ENCODE measurements around the gene HYAL3. TPM values are rescaled to one million over a fixed set of nuclear protein-coding genes. Genes with fewer than 3 reads are reported as not detected.
"Not testable (repeated sequence)": the region's sequence is repeated elsewhere in the genome, so short reads cannot be mapped to it uniquely, and the experiment has no call there.

Gene HYAL3
- total and polyA plus RNA-seq, 2 donors from 2014 or later, result 2.0 to 3.2 TPM

GRCh38 chr3:50314816-50315215, 15.6 kb upstream of the HYAL3 start:
- Histone ChIP-seq H3K9ac (ENCODE audit: low read length in 3 of 3) (no peak overlapping the region), H3K9me3 (ENCODE audit: control insufficient read depth in 2 of 3, insufficient read depth in 1 of 3, low read length in 3 of 3) (no peaks in the 10 kb centered on the region), H3K4me1 (ENCODE audit: control insufficient read depth in 2 of 3, insufficient read depth in 2 of 3, low read depth in 1 of 3, low read length in 3 of 3) (peaks cover 0 to 23% (median 11%) of the 10 kb centered on the region in 3 donors), H3K27ac (ENCODE audit: low read depth in 2 of 2, low read length in 2 of 2) (no peak overlapping the region), H3K4me3 (ENCODE audit: low read length in 3 of 3) (no peak overlapping the region), H3K36me3 (ENCODE audit: control insufficient read depth in 2 of 3, insufficient read depth in 3 of 3, low read length in 3 of 3) (peaks cover 6 to 18% (median 11%) of the 10 kb centered on the region in 3 donors), H3K27me3 (ENCODE audit: control insufficient read depth, insufficient read depth, low read length) (no peaks in the 10 kb centered on the region)
- DNase-seq (no peak), FAIRE-seq (no peak)
- intact Hi-C loops (cut with DNase I), result no loop called here
- TF ChIP-seq CTCF (IDR thresholded peaks at IDR 0.05; ENCODE audit: borderline replicate concordance, extremely low read depth, insufficient read depth), result no peak

GRCh38 chr3:50314342-50314741, 15.1 kb upstream of the HYAL3 start:
- Histone ChIP-seq H3K27ac (ENCODE audit: low read depth in 2 of 2, low read length in 2 of 2) (no peak overlapping the region), H3K27me3 (ENCODE audit: control insufficient read depth, insufficient read depth, low read length) (no peaks in the 10 kb centered on the region), H3K36me3 (ENCODE audit: control insufficient read depth in 2 of 3, insufficient read depth in 3 of 3, low read length in 3 of 3) (peaks cover 6 to 18% (median 9%) of the 10 kb centered on the region in 3 donors), H3K9ac (ENCODE audit: low read length in 3 of 3) (no peak overlapping the region), H3K4me3 (ENCODE audit: low read length in 3 of 3) (no peak overlapping the region), H3K4me1 (ENCODE audit: control insufficient read depth in 2 of 3, insufficient read depth in 2 of 3, low read depth in 1 of 3, low read length in 3 of 3) (peaks cover 0 to 19% (median 6%) of the 10 kb centered on the region in 3 donors), H3K9me3 (ENCODE audit: control insufficient read depth in 2 of 3, insufficient read depth in 1 of 3, low read length in 3 of 3) (no peaks in the 10 kb centered on the region)
- DNase-seq, result no peak
- no peak for FAIRE-seq
- intact Hi-C loops (cut with DNase I), result no loop called here
- TF ChIP-seq CTCF (IDR thresholded peaks at IDR 0.05; ENCODE audit: borderline replicate concordance, extremely low read depth, insufficient read depth), result no peak

GRCh38 chr3:50312041-50312440, 12.8 kb upstream of the HYAL3 start:
- DNase-seq; H3K9me3 ChIP-seq (ENCODE audit: control insufficient read depth in 2 of 3, insufficient read depth in 1 of 3, low read length in 3 of 3); H3K27ac ChIP-seq (ENCODE audit: low read depth in 2 of 2, low read length in 2 of 2); FAIRE-seq; H3K36me3 ChIP-seq (ENCODE audit: control insufficient read depth in 2 of 3, insufficient read depth in 3 of 3, low read length in 3 of 3); H3K4me3 ChIP-seq (ENCODE audit: low read length in 3 of 3); H3K4me1 ChIP-seq (ENCODE audit: control insufficient read depth in 2 of 3, insufficient read depth in 2 of 3, low read depth in 1 of 3, low read length in 3 of 3); H3K27me3 ChIP-seq (ENCODE audit: control insufficient read depth, insufficient read depth, low read length); intact Hi-C loops (cut with DNase I); H3K9ac ChIP-seq (ENCODE audit: low read length in 3 of 3): not testable (repeated sequence)

GRCh38 chr3:50304601-50305000, 5.4 kb upstream of the HYAL3 start:
- intact Hi-C loops (cut with DNase I), result no loop called here
- Histone ChIP-seq H3K4me1 (ENCODE audit: control insufficient read depth in 2 of 3, insufficient read depth in 2 of 3, low read depth in 1 of 3, low read length in 3 of 3) (peaks cover 4 to 30% (median 10%) of the 10 kb centered on the region in 3 donors), H3K27ac (ENCODE audit: low read depth in 2 of 2, low read length in 2 of 2) (no peak overlapping the region), H3K4me3 (ENCODE audit: low read length in 3 of 3) (no peak overlapping the region), H3K27me3 (ENCODE audit: control insufficient read depth, insufficient read depth, low read length) (no peaks in the 10 kb centered on the region), H3K9me3 (ENCODE audit: control insufficient read depth in 2 of 3, insufficient read depth in 1 of 3, low read length in 3 of 3) (no peaks in the 10 kb centered on the region), H3K36me3 (ENCODE audit: control insufficient read depth in 2 of 3, insufficient read depth in 3 of 3, low read length in 3 of 3) (peaks cover 0 to 6% (median 3%) of the 10 kb centered on the region in 3 donors), H3K9ac (ENCODE audit: low read length in 3 of 3) (no peak overlapping the region)
- no peak for DNase-seq
- TF ChIP-seq CTCF (IDR thresholded peaks at IDR 0.05; ENCODE audit: borderline replicate concordance, extremely low read depth, insufficient read depth), result no peak
- FAIRE-seq, result no peak
